ENCODE measurements around the gene TMEM131L.
"Not testable (repeated sequence)": the region's sequence is repeated elsewhere in the genome, so short reads cannot be mapped to it uniquely, and the experiment has no call there.

The TMEM131L gene

DNA sequence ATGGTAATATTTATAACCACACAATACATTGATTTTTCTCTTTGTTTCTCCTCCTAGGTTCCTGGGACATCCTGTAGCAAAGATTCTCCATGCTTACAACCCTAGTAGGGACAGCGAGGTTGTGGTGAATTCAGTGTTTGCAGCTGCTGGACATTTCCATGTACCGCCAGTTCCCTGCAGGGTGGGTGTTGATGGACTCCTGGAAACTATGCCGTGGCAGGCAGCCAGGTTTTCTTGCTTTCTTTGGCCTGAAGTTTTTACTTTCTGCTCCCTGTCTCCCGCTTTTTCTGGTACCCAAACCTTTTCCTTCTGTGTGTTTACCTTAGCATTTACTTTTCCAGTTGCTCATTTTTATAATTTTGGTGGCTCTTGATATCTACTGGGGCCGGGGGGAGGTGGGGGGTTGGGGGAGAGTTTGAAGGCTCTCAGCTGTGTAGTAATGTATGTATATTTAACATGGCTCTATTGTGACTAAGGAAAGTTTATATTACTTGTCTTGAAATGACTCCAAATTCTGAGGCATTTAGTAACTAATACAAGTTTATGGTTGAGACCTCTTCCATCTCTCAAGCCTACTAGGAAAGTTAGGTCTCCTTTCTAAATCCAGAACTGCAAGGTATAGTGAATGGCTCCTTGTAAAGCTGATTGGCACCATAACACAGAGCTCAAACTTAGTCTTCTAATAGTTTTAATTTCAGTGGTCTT, 89.7 kb downstream of the TMEM131L start:
- DNase-seq (ENCODE audit: low read depth) = peak; percentile 96
- TF ChIP-seq, protein P1, sequence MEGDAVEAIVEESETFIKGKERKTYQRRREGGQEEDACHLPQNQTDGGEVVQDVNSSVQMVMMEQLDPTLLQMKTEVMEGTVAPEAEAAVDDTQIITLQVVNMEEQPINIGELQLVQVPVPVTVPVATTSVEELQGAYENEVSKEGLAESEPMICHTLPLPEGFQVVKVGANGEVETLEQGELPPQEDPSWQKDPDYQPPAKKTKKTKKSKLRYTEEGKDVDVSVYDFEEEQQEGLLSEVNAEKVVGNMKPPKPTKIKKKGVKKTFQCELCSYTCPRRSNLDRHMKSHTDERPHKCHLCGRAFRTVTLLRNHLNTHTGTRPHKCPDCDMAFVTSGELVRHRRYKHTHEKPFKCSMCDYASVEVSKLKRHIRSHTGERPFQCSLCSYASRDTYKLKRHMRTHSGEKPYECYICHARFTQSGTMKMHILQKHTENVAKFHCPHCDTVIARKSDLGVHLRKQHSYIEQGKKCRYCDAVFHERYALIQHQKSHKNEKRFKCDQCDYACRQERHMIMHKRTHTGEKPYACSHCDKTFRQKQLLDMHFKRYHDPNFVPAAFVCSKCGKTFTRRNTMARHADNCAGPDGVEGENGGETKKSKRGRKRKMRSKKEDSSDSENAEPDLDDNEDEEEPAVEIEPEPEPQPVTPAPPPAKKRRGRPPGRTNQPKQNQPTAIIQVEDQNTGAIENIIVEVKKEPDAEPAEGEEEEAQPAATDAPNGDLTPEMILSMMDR (conservative IDR thresholded peaks at IDR 0.05; ENCODE audit: low read depth, low read length) = peak; percentile 14
- no peak overlapping the region for H3K4me3 ChIP-seq (ENCODE audit: low read depth, low read length)

DNA sequence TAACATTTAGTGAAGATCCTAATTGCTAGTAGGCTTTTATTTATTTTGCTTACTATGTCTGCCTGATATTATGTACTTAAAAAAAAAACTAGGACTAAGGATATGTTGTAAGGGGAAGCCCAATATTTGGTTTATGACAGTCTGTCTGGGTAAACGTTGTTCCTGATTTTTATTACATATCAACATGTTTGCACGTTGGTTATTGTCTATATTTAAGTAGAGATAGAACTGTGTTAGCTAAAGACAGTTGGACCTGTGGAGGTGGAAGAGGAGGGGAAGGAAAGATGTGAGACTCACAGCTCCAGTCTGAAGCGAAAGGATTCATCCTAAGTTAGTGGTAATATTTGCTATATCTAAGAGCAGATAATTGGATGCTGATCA, 90.3 kb downstream of the TMEM131L start:
- TF ChIP-seq, protein P1 (conservative IDR thresholded peaks at IDR 0.05; ENCODE audit: low read depth, low read length) = no peak
- H3K4me3 ChIP-seq (ENCODE audit: low read depth, low read length) = no peak overlapping the region
- no peak for DNase-seq (ENCODE audit: low read depth)

DNA sequence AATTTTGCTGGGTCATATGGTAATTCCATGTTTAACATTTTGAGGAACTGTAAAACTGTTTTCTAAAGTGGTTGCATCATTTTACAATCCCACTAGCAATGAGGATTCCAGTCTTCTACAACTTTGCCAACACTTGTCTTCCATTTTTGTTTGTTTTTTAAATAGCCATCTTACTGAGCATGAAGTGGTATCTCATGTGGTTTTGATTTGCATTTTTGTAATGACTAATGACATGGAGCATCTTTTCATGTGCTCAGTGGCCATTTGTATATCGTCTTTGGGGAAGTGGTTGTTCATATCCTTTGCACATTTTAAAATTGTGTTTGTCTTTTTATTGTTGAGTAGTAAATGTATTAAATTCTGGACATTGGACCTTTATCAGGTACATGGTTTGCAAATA, 94.7 kb downstream of the TMEM131L start:
- no peak for DNase-seq (ENCODE audit: low read depth)
- H3K4me3 ChIP-seq (ENCODE audit: low read depth, low read length) = no peak overlapping the region
- TF ChIP-seq, protein P1 (conservative IDR thresholded peaks at IDR 0.05; ENCODE audit: low read depth, low read length) = no peak

DNA sequence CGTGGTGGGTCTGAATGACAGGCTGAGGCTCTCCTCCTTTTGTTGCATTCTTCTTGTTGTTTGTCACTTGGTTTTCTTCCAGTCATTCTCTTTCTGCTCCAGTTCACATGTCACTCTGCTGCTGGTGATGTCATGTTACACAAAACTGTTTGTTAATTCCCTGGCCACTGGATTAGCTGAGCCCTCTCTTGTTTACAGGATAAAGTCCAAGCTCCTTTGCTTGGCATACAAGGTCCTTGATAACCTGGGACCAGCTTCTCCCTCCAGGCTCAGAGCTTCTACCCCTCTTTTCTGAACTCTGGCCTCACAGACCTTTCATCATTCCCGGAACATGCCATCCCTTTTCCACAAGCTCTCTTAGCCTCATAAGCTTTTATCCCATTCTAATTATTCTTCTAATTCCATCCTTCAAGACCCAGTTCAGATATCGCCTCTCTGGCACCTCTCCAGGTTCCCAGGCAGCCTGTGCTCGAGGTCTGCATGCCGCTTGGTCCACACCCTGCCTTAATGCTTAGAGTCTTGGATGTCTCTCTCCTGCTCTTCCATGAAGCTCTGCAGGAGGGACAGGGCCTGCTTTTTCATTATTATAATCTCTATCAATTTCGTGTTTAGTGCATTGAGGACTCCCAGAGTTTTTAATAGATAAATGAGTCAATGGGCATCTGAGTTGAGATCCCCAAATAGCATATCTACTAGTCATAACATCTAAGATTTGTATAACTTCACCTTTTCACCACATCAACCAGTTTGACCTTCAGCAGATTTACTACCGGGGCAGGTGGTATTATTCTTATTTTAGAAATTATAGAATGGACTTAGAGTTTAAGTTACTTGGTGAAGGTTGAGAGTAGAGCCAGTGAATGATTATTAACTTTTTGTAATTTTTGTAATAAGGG, 98.7 kb downstream of the TMEM131L start:
- DNase-seq (ENCODE audit: low read depth) = peak; percentile 25
- TF ChIP-seq, protein P1 (conservative IDR thresholded peaks at IDR 0.05; ENCODE audit: low read depth, low read length) = no peak
- no peak overlapping the region for H3K4me3 ChIP-seq (ENCODE audit: low read depth, low read length)

DNA sequence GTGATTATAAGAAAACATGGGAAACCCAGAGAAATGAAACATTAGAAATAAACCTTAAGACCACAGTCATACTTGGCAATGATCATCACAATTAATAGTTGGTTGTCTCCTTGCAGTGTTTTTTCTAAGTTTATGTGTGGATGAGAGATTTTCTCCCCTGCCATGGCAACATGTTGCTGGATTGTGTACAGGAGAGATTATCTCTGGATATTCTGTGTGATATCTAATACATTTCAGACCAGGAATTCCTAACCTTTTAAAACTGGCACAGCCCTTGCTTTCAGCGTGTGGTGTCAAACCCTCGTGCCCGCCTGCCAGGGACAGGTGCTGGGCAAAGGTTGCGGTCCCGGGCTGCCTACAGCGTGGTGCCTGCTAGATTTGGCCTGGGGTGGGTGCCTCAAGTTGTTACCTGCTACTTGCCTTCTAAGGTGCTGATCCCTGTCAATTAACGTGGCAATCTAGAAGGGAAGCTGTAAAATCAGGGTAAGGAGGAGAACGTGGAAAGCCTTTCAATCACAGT, 100.5 kb downstream of the TMEM131L start:
- TF ChIP-seq, protein P1 (conservative IDR thresholded peaks at IDR 0.05; ENCODE audit: low read depth, low read length) = no peak
- no peak overlapping the region for H3K4me3 ChIP-seq (ENCODE audit: low read depth, low read length)
- DNase-seq (ENCODE audit: low read depth) = no peak

DNA sequence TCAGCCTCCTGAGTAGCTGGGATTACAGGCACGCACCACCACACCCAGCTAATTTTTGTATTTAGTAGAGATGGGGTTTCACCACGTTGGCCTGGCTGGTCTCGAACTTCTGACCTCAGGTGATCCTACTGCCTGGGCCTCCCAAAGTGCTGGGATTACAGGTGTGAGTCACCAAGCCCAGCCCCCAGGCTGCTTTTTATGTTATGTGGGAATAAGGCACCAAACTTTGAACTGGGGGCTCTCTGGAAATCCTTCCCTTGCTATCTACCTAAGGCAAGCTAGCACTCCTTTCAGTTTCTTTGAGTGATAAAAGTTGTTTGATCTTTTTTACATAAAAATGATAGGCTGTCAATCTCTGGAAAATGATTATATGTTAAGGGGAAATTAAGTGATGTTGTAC, 101.5 kb downstream of the TMEM131L start:
- H3K4me3 ChIP-seq (ENCODE audit: low read depth, low read length); DNase-seq (ENCODE audit: low read depth): not testable (repeated sequence)

DNA sequence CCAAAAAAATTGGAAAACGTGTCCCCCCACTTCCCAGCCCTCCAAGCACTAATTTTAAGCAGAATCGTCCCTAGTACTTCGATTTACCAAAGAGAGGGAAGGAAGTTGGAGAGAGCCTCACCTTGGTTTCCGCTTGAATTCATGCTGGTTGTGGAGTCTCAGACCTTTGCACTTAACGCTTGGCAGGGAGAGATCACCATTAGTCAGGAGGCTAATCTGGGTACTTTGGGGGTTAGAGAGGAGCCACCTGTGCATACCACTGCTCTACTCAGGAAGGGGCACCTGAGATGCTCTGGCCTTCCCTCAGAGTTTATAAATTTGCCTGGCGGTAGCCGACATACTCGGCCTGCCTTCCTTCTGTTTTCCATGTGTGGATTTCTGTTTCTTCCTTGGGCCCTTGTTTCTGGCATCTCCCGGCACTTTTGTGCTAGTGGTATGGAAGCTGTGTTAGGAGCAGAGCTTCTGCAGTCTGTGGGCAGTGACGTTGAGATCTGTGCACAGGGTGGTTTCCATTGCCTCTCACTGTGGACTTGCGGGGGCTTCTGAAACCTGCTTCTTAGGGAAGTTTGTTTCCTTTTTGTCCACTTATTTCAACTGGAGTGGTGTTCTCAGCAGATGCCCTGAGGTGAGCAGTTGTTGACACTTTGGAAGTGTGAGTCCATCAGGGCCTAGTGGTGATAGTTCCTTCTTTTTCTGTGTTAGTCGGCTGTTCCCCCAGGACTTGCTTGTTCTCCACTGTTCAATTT, 104.2 kb downstream of the TMEM131L start:
- DNase-seq (ENCODE audit: low read depth) = no peak
- TF ChIP-seq, protein P1 (conservative IDR thresholded peaks at IDR 0.05; ENCODE audit: low read depth, low read length) = no peak
- H3K4me3 ChIP-seq (ENCODE audit: low read depth, low read length) = no peak overlapping the region

All from choroid plexus epithelial cell (primary cell).